Measurements from ENCODE around the gene KDM2A. TPM values are rescaled to one million over a fixed set of nuclear protein-coding genes. Genes with fewer than 3 reads are reported as not detected.
A peak's percentile ranks its signal among the peaks of the same experiment; 100 is the strongest.

KDM2A gene
- polyA plus RNA-seq, 1 experiment = 52.2 TPM

GRCh38 chr11:67304511-67305113 lies 185.5 kb downstream of the KDM2A start:
- no peak for TF ChIP-seq CTCF (IDR thresholded peaks at IDR 0.05; ENCODE audit: low read depth, low read length)
- no peak for DNase-seq (ENCODE audit: low read depth, low spot score)
- POLR2A ChIA-PET = interaction anchor here (0.8 kb wide), 1 partner anchor 13 kb away, joined by 4 read pairs; no protein-coding TSS in a partner anchor
- no peaks in the 10 kb centered on the region for H3K27me3 ChIP-seq (ENCODE audit: control insufficient read depth, insufficient read depth, low read length)
- no peak overlapping the region for H3K27ac ChIP-seq (ENCODE audit: low read depth, low read length)
- CTCF ChIA-PET = interaction anchor here (2.3 kb wide), 1 partner anchor 13 kb away, joined by 9 read pairs; no protein-coding TSS in a partner anchor
- H3K4me3 ChIP-seq (ENCODE audit: low read depth, low read length) = peak overlapping the region; percentile 79
- H3K9me3 ChIP-seq (ENCODE audit: control insufficient read depth, insufficient read depth, low read length) = no peaks in the 10 kb centered on the region; the same call in 1 of the 2 replicates

- Histone ChIP-seq H3K27ac (ENCODE audit: low read depth, low read length) (no peak overlapping the region), H3K9me3 (ENCODE audit: control insufficient read depth, insufficient read depth, low read length) (no peaks in the 10 kb centered on the region; the same call in 1 of the 2 replicates), H3K27me3 (ENCODE audit: control insufficient read depth, insufficient read depth, low read length) (no peaks in the 10 kb centered on the region), H3K4me3 (ENCODE audit: low read depth, low read length) (no peak overlapping the region)
- ChIA-PET CTCF (no interaction called here), POLR2A (no interaction called here)
- DNase-seq (ENCODE audit: low read depth, low spot score) = no peak
- no peak for TF ChIP-seq CTCF (IDR thresholded peaks at IDR 0.05; ENCODE audit: low read depth, low read length)
These were observed 187.9 kb downstream of the KDM2A start for GRCh38 chr11:67306769-67307544.

GRCh38 chr11:67307545-67308001 lies 188.5 kb downstream of the KDM2A start:
- no peak for DNase-seq (ENCODE audit: low read depth, low spot score)
- no peak overlapping the region for H3K27ac ChIP-seq (ENCODE audit: low read depth, low read length)
- TF ChIP-seq CTCF (IDR thresholded peaks at IDR 0.05; ENCODE audit: low read depth, low read length) = no peak
- H3K27me3 ChIP-seq (ENCODE audit: control insufficient read depth, insufficient read depth, low read length) = no peaks in the 10 kb centered on the region
- no peak overlapping the region for H3K4me3 ChIP-seq (ENCODE audit: low read depth, low read length)
- CTCF ChIA-PET = no interaction called here
- POLR2A ChIA-PET = no interaction called here
- no peaks in the 10 kb centered on the region; the same call in 1 of the 2 replicates for H3K9me3 ChIP-seq (ENCODE audit: control insufficient read depth, insufficient read depth, low read length)

Other genes starting within 250 kb of the KDM2A start
- gene PC, start 160.9 kb upstream of the KDM2A start, polyA plus RNA-seq (2011; rRNA removed) = 12.1 and 12.6 TPM in 2 replicates
- not detected in 2 replicates for gene C11orf86, start 144.0 kb upstream of the KDM2A start, polyA plus RNA-seq (2011; rRNA removed)
- 0.30 and 0.41 TPM in 2 replicates for gene SYT12, start 96.1 kb upstream of the KDM2A start, polyA plus RNA-seq (2011; rRNA removed)
- 12.9 and 16.9 TPM in 2 replicates for gene RHOD, start 62.4 kb upstream of the KDM2A start, polyA plus RNA-seq (2011; rRNA removed)
- gene GRK2, start 147.2 kb downstream of the KDM2A start, polyA plus RNA-seq (2011; rRNA removed) = 17.3 and 20.2 TPM in 2 replicates
- gene ANKRD13D, start 170.0 kb downstream of the KDM2A start, polyA plus RNA-seq (2011; rRNA removed) = 14.4 and 18.4 TPM in 2 replicates
- gene SSH3, start 184.3 kb downstream of the KDM2A start, polyA plus RNA-seq (2011; rRNA removed) = 16.5 and 20.0 TPM in 2 replicates
- 45.9 and 70.6 TPM in 2 replicates for gene POLD4, start 234.3 kb downstream of the KDM2A start, polyA plus RNA-seq (2011; rRNA removed)